Activated CD8-positive, alpha-beta memory T cell treated with anti-CD3 and anti-CD28 coated beads for 1 hour (primary cell): ENCODE results near the gene UNK.

Experiments
- DNase-seq, 2 donors: peaks; one replicate each; pipeline ENCODE4 v3.0.0-alpha.2; 2020; ENCODE audit warnings: low read depth in 1 of 2; ENCODE audit errors: extremely low read depth in 1 of 2

Gene UNK

GRCh38 chr17:75831032-75831571 lies 46.5 kb downstream of the UNK start:
- DNase-seq: no peak

- no peak for DNase-seq
Measured at GRCh38 chr17:75832164-75832651, 47.6 kb downstream of the UNK start.

GRCh38 chr17:75832652-75833400 lies 48.2 kb downstream of the UNK start:
- DNase-seq: no peak

- DNase-seq: no peak
Measured at GRCh38 chr17:75834279-75834920, 49.8 kb downstream of the UNK start.

DNA sequence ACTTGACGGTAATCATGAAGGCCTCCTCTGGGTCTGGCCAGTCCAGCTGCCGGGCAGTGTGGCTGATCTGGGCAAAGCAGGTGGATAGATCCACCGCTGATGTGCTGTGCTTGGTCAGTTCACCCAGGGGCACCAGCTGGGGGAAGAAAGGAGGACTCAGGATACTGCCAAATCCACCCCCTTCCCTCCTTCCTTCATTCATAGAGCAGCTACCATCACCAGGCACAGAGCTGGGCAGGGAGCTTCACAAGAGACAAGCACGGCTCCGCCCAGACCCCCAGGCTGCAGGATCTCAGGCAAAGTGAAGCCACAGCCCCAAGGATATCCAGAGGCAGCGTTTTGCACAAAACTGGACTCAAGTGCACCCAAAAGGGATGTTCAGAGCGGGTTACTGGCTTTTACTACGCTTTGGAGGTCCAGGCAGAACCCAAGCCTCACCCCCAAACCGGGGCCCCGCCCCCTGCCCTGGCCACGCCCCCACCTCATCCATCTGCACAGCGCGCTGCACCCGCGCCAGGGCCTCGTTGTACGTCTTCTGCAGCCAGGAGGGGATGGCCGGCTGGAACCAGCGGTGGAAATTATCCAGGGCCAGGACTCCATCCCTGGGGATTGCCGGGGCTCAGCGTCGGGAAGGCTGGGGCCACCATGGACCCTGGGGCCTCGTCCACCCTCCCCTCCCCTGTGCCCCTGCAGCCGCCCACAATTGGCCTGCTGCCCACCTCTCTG lies 50.5 kb downstream of the UNK start:
- DNase-seq: no peak

- DNase-seq: no peak
Measured at GRCh38 chr17:75835654-75835987, 51.0 kb downstream of the UNK start.

DNA sequence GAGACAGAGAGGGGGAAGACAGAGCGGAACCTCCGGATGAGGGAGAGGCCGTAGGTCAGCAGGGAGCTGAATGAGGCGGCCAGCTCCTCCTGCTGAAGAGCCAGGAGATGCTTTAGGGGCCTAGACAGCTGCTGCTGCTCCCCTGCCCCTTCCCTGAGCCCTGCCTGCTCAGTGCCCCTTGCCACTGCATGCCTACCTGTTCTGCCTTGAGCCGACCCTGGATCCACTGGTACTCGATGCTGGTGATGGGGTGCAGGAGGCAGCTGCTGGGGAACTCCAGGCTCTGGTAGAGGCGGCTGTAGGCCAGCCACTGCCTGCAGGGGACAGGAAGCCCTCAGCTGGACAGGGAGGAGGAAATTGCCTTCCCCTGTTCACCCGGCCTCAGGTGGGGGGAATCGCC lies 52.0 kb downstream of the UNK start:
- DNase-seq: no peak

GRCh38 chr17:75837899-75838298 lies 53.3 kb downstream of the UNK start:
- DNase-seq: no peak

DNA sequence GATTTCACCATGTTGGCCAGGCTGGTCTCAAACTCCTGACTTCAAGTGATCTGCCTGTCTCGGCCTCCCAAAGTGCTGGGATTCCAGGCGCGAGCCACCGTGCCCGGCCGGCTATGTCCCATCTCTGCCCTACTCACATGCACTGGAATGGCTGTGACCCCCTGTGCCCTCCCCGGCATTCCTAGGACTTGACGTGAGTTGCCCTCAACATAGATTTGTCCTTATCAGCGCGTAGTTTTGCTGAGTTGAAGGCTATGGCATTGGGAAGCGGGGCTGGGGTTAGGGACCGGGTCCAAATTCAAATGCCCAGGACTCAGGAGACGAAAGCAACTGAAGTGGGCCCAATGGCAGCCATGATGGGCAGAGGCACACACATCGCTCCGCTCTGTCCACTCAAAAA lies 53.8 kb downstream of the UNK start:
- DNase-seq: no peak

DNA sequence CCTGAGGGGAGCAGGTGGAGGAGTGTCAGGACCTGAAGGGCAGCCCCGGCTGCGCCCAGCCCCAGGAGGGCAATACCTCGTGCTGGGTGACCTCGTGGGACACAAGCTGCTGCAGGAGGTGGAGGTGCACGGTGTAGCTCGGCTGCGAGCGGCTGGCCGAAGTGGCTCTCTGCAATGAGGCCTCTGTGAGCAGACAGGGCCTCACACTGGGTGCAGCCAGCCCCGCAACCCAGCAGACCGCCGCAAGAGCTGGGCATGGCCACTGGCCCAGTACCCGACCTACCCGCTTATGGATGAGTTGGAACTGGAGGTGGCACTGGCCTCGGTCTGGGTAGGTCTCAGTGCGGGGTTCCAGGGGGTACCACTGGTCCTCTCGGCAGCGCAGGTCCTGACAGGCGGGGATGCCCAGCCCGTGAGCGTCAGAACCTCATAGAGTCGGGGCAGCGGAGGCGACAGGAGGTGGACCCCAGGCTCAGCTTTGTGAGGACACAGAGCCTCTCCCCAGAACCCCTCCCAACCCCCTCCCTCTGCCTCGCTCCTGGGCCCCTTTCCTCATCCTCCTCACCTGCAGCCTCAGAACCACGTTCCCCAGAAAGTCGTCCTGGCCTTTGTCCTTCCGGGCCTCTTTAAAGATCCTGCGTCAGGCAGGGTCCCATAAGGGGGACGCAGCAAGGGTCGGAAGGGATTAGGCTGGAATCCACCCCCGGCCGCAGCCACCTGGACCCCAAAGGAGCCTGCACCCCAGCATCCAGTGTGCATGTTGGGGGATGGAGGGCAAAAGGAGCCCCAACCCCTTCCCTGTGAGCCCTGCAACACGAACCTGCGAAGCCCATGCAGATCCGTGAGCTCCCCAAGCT lies 55.6 kb downstream of the UNK start:
- no peak for DNase-seq

- no peak for DNase-seq
Measured at GRCh38 chr17:75840799-75841164, 56.2 kb downstream of the UNK start.

GRCh38 chr17:75842411-75842810 lies 57.8 kb downstream of the UNK start:
- no peak for DNase-seq

DNA sequence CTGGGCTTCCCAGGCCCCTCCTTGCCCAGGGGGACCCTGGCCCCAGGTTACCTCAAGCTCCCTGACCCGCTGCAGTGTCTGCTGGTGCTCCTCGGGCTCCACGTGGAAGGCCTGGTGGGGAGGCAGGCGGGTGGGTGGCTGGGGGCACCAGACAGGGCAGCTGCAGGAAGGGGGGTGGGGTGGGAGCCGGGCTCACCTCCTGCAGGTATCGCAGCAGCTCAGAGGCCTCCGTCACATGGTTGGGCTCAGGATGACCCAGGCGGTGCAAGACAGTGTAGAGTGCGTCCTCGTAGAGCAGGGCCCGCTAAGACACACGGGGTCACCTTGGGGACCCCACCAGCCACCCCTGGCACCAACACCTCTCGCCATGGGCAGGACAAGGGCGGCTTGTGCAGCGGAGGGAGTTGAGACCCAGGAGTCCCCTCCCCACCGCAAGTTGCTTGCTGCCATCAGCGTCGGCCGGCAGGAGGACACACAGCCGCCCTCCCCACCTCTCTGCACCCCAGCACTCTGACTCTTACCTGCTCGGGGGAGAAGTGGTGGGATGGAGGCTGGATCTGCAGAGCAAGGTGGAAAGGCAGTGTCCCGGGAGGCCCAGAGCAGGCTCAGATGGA lies 58.5 kb downstream of the UNK start:
- DNase-seq: no peak

DNA sequence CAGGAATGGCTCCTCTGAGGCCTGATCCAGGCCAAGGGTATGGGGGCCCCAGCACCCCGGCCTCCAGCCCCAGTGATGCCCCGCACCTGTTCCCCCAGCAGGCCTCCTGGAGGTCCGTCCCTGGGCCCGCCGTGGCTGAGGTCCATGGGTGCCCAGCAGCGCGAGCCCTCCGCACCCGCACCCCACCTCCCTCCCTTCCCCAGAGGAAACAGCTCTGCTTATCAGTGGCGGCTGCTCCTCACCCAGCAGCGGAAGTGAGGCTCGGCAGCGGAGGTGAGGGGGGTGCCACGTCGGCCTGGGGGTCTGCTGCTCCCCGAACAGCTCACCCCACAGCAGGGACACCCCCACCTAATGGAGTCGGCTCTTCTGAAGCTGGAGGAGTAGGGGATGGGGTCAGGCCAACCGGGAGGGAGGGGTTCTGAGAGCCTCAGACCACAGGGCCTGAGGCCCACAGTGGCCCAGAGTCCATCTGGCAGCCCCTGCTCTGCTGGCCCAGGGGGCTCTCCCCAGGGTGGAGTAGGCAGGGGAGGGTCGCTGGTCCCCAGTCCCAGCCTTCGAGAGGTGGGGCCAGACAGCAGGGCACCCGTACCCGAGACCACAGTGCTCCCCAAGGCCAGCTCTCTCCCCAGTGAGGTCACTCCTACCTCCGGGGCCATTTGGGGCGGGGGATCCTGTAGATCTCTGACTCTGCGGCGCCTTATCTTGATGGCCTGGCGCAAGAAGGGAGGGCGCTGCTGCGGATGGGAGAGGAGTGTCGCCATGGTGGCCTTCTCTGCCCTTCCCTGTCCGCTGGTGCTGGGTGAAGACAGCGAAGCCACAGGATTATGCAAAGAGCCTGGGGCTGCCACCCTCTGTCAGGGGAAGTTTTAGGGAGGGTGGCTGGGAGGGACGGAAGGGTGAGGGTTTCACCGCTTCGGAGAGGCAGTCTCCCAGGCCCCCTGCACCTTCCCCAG lies 59.2 kb downstream of the UNK start, which contains the start of gene UNC13D:
UNC13D (minus strand) TSS at position 828 of the 953 bp plus-strand sequence; CDS start at position 761, 67 bp downstream.
- peak in 1 of 2 donors; percentile 57 for DNase-seq

DNA sequence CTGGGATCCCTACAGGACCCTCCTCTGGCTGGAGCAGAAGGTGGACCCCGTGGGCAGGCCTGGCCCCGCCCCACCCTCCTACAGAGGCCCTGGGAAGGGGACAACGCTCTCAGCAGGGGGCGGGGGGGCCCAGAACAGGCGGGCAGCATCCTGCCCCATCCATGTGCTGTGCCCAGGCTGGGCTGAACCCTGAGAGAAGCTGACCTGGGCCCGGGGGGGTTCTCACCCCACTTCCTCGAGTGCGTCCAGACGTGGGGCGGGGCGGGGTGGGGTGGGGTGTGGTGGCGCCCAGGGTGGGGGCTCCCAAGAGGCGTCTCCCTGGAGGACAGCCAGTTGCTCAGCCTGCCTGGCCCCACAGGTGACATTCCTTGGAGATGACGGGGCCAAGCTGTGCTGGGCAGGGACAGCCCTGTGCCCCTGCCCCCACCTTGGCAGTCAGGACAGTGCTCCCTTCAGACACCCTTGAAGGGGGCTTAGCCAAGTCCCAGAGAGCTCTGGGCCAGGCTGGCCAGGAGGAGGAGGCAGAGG lies 60.0 kb downstream of the UNK start:
- DNase-seq: no peak

DNA sequence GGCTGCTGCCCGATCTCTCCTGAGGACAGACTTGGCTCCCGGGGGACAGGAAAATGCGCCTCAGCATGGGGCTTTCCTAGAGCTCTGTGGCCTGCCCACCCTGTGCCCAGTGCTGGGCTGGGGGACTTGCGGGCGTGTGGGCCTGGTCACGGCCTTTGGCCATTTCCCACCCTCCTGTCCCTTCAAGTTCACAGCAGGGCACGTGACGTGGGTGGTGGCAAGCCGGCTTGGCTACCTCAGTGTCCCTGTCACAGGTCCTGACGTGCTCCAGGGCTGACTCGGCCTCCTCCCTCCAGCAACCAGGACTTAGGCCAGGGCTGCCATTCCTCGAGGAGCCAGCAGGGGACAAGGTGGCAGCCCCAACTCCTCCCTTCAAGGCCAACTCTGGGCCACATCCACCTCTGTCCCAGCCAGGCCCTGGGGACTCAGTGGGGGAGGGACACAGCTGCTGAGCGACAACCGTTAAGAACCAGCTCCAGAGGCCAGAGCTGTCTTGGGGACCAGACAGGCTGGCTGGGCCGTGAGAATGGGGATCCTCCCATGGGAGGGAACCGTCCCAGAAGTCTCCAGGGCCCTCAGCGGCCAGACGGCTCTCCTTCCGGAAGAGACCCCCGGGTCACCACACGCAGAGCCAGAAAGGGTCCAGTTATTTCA lies 60.6 kb downstream of the UNK start:
- DNase-seq: no peak

- DNase-seq: no peak
Measured at GRCh38 chr17:75845933-75846691, 61.5 kb downstream of the UNK start.
